ENCODE results near the gene PAQR3.

Gene PAQR3

GRCh38 chr4:78863991-78864390 lies 75.2 kb downstream of the PAQR3 start:
- in situ Hi-C loops (cut with HindIII; ENCODE audit: low sequenced_read_pairs) = loop anchor here (25.0 kb wide), 1 partner anchor 252 kb away; no protein-coding TSS in a partner anchor

- in situ Hi-C loops (cut with HindIII; ENCODE audit: low sequenced_read_pairs) = loop anchor here (25.0 kb wide), 1 partner anchor 251 kb away; no protein-coding TSS in a partner anchor
These were observed 75.9 kb downstream of the PAQR3 start for GRCh38 chr4:78863254-78863869.

- in situ Hi-C loops (cut with HindIII; ENCODE audit: low sequenced_read_pairs) = loop anchor here (25.0 kb wide), 1 partner anchor 250 kb away; no protein-coding TSS in a partner anchor
These were observed 76.9 kb downstream of the PAQR3 start for GRCh38 chr4:78862314-78862737.
